Measurements from ENCODE around the gene ZBTB8OS.

DNA sequence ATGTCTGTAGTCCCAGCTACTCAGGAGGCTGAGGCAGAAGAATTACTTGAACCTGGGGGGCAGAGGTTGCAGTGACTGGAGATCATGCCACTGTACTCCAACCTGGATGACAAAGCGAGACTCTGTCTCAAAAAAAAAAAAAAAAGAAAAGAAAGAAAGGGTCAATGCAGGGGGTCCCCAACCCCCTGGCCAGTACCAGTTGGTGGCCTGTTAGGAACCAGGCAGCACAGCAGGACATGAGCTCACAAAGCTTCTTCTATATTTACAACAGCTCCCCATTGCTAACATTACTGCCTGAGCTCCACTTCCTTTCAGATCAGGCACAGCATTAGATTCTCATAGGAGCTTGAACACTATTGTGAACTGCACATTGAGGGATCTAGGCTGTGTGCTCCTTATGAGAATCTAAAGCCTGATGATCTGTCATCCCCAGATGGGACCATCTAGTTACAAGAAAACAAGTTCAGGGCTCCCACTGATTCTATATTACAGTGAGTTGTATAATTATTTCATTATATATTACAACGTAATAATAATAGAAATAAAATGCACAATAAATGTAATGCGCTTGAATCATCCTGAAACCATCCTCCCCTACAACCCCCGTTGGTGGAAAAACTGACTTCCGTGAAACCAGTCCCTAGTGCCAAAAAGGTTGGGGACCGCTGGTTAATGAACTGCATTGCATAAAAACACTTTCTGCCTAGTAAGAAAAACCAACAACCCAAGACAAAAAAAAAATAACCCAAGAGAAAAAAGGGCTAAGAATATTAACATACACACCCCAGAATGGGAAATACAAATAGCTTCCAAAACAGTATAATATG lies 2.8 kb downstream of the ZBTB8OS start:
- TF ChIP-seq, protein P1, sequence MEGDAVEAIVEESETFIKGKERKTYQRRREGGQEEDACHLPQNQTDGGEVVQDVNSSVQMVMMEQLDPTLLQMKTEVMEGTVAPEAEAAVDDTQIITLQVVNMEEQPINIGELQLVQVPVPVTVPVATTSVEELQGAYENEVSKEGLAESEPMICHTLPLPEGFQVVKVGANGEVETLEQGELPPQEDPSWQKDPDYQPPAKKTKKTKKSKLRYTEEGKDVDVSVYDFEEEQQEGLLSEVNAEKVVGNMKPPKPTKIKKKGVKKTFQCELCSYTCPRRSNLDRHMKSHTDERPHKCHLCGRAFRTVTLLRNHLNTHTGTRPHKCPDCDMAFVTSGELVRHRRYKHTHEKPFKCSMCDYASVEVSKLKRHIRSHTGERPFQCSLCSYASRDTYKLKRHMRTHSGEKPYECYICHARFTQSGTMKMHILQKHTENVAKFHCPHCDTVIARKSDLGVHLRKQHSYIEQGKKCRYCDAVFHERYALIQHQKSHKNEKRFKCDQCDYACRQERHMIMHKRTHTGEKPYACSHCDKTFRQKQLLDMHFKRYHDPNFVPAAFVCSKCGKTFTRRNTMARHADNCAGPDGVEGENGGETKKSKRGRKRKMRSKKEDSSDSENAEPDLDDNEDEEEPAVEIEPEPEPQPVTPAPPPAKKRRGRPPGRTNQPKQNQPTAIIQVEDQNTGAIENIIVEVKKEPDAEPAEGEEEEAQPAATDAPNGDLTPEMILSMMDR (IDR thresholded peaks at IDR 0.05 in 2 of 3, conservative IDR thresholded peaks at IDR 0.05 in 1 of 3; ENCODE audit: insufficient read depth in 2 of 3, low read depth in 1 of 3, low read length in 3 of 3): no peak
- TF ChIP-seq, protein P2, sequence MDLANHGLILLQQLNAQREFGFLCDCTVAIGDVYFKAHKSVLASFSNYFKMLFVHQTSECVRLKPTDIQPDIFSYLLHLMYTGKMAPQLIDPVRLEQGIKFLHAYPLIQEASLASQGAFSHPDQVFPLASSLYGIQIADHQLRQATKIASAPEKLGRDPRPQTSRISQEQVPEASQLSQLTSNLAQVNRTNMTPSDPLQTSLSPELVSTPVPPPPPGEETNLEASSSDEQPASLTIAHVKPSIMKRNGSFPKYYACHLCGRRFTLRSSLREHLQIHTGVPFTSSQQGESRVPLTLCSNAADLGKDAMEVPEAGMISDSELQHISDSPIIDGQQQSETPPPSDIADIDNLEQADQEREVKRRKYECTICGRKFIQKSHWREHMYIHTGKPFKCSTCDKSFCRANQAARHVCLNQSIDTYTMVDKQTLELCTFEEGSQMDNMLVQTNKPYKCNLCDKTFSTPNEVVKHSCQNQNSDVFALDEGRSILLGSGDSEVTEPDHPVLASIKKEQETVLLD (IDR thresholded peaks at IDR 0.05): no peak
- TF ChIP-seq SIN3B (IDR thresholded peaks at IDR 0.05; ENCODE audit: low read depth): no peak
- TF ChIP-seq RBM22 (IDR thresholded peaks at IDR 0.05; ENCODE audit: low read depth, low read length, poor library complexity, severe bottlenecking): no peak
- TF ChIP-seq ZNF282 (CRISPR knock-in tag; IDR thresholded peaks at IDR 0.05): no peak
- no peak for TF ChIP-seq CHD2 (IDR thresholded peaks at IDR 0.05; ENCODE audit: low read depth, low read length)
- no peak for TF ChIP-seq CTBP1 (IDR thresholded peaks at IDR 0.05; ENCODE audit: borderline replicate concordance)
- TF ChIP-seq RAD21 (CRISPR knock-in tag; conservative IDR thresholded peaks at IDR 0.05 in 1 of 2, IDR thresholded peaks at IDR 0.05 in 1 of 2): no peak
- TF ChIP-seq ZNF311 (CRISPR knock-in tag; IDR thresholded peaks at IDR 0.05): no peak
- TF ChIP-seq NFIC (IDR thresholded peaks at IDR 0.05): no peak
- no peak for TF ChIP-seq GABPA (tag; conservative IDR thresholded peaks at IDR 0.05; ENCODE audit: low read depth)
